HepG2 (cell line): Measurements from ENCODE around the gene FABP2. TPM values are rescaled to one million over a fixed set of nuclear protein-coding genes. Genes with fewer than 3 reads are reported as not detected.

ENCODE experiments used
- BCL6 ChIP-seq: IDR thresholded peaks from 2 replicates; pipeline ENCODE4 v1.6.1; 2016; ENCODE audit warnings: missing genetic modification reagents, missing compliant biosample characterization
- DMAP1 ChIP-seq: IDR thresholded peaks from 2 replicates; pipeline ENCODE4 v1.6.1; 2016
- HNF1A ChIP-seq, 2 experiments: sonication (generic) in 1 of 2; formaldehyde crosslinking in 1 of 2; IDR thresholded peaks; 2 replicates each; pipeline versions ENCODE4 v1.4.0 to v1.6.1; 2016 to 2020; ENCODE audit warnings: borderline replicate concordance in 1 of 2, low read depth in 1 of 2, mild to moderate bottlenecking in 1 of 2, missing genetic modification reagents in 1 of 2
- HOMEZ ChIP-seq: IDR thresholded peaks from 2 replicates; pipeline ENCODE4 v1.6.1; 2016; ENCODE audit warnings: low read depth
- POGZ ChIP-seq: sonication (generic); formaldehyde crosslinking; IDR thresholded peaks from 2 replicates; pipeline ENCODE4 v1.4.0; 2020; ENCODE audit warnings: mild to moderate bottlenecking, missing genetic modification reagents
- polyA plus RNA-seq, 8 experiments: library from polyadenylated mRNA; depleted of rRNA in 3 of 8; stranded (reverse) in 7 of 8; unstranded in 1 of 8; fragments of >200 nt; fragmentation: Illumina TruSeq in 4 of 8; extraction: Trizol in 4 of 8; gene quantifications; 2 replicates each; pipeline versions ENCODE4 v1.2.1 to v1.2.3, GENCODE V29; 2011 to 2016; ENCODE audit warnings: low read depth in 4 of 8, missing spikeins in 1 of 8, mixed read lengths in 1 of 8; ENCODE audit not compliant: insufficient read depth in 1 of 8
- total RNA-seq, 5 experiments: library from RNA; depleted of rRNA; stranded (reverse); fragments of >200 nt; fragmentation: Illumina TruSeq; extraction: Trizol; gene quantifications; 2 replicates each; pipeline ENCODE4 v1.2.3, GENCODE V29; 2016; ENCODE audit warnings: low read depth in 1 of 5

FABP2 gene
- total and polyA plus RNA-seq, 2 of the 13 experiments (the other 11 are each of a cell fraction or from before 2014, with no cell fraction given) = 0.78 to 1.2 TPM

GRCh38 chr4:119370951-119371683 lies 49.2 kb upstream of the FABP2 start (continued):
- TF ChIP-seq DMAP1 (0 out of 2 replicates have a peak, but pooled peaks have one; percentile 38), HOMEZ (CRISPR knock-in tag) (peak; percentile 30; the same call in 1 of the 2 replicates), HNF1A (IDR thresholded peaks at IDR 0.05; ENCODE audit: low read depth) (peak; percentile 82), HNF1A (CRISPR knock-in tag; IDR thresholded peaks at IDR 0.05; ENCODE audit: borderline replicate concordance) (peak; percentile 24; the same call in 1 of the 2 replicates), POGZ (0 out of 2 replicates have a peak, but pooled peaks have one; percentile 17), BCL6 (CRISPR knock-in tag) (0 out of 2 replicates have a peak, but pooled peaks have one; percentile 12)
